HepG2 (cell line): Measurements from ENCODE around the gene SLC7A4. TPM values are rescaled to one million over a fixed set of nuclear protein-coding genes. Genes with fewer than 3 reads are reported as not detected.
A peak's percentile ranks its signal among the peaks of the same experiment; 100 is the strongest.

ENCODE experiments used
- AKAP8 ChIP-seq: sonication (generic); formaldehyde crosslinking; IDR thresholded peaks from 2 replicates; pipeline ENCODE4 v1.5.1; 2020; ENCODE audit warnings: mild to moderate bottlenecking, missing genetic modification reagents
- BORCS8-MEF2B ChIP-seq: sonication (generic); formaldehyde crosslinking; IDR thresholded peaks from 2 replicates; pipeline ENCODE4 v1.8.0; 2022; ENCODE audit warnings: mild to moderate bottlenecking, missing genetic modification reagents
- ELF3 ChIP-seq: IDR thresholded peaks from 2 replicates; pipeline ENCODE4 v1.6.1; 2016; ENCODE audit warnings: missing genetic modification reagents, missing compliant biosample characterization
- GLI4 ChIP-seq: sonication (generic); formaldehyde crosslinking; IDR thresholded peaks from 2 replicates; pipeline ENCODE4 v1.5.1; 2020; ENCODE audit warnings: missing genetic modification reagents, mild to moderate bottlenecking, moderate library complexity, borderline replicate concordance
- HDAC2 ChIP-seq: sonication (generic); formaldehyde crosslinking; IDR thresholded peaks from 2 replicates; pipeline ENCODE4 v1.4.0; 2020; ENCODE audit warnings: missing genetic modification reagents
- POLR2AphosphoS5 ChIP-seq: IDR thresholded peaks from 2 replicates; pipeline ENCODE4 v1.6.1; 2012; ENCODE audit warnings: low read depth, low read length
- REST ChIP-seq, 2 experiments: IDR thresholded peaks; 2 replicates each; pipeline ENCODE4 v1.6.1; 2011 to 2012; ENCODE audit warnings: low read length in 2 of 2, borderline replicate concordance in 1 of 2, low read depth in 1 of 2, mild to moderate bottlenecking in 1 of 2, moderate library complexity in 1 of 2
- RFXAP ChIP-seq: sonication (generic); formaldehyde crosslinking; IDR thresholded peaks from 2 replicates; pipeline ENCODE4 v1.4.0; 2020; ENCODE audit warnings: missing genetic modification reagents, borderline replicate concordance
- SMYD3 ChIP-seq: sonication (generic); formaldehyde crosslinking; IDR thresholded peaks from 2 replicates; pipeline ENCODE4 v1.8.1; 2023; ENCODE audit warnings: mild to moderate bottlenecking, missing genetic modification reagents
- ZBTB3 ChIP-seq: sonication (generic); formaldehyde crosslinking; IDR thresholded peaks from 2 replicates; pipeline ENCODE4 v1.4.0; 2020; ENCODE audit warnings: low read depth, mild to moderate bottlenecking, moderate library complexity, missing genetic modification reagents, borderline replicate concordance
- ZBTB7B ChIP-seq: sonication (generic); formaldehyde crosslinking; IDR thresholded peaks from 2 replicates; pipeline ENCODE4 v1.4.0; 2020; ENCODE audit warnings: missing genetic modification reagents
- ZNF136 ChIP-seq: sonication (generic); formaldehyde crosslinking; IDR thresholded peaks from 2 replicates; pipeline ENCODE4 v1.8.1; 2022; ENCODE audit warnings: low read depth, mild to moderate bottlenecking, moderate library complexity, missing genetic modification reagents
- ZNF616 ChIP-seq: sonication (generic); formaldehyde crosslinking; IDR thresholded peaks from 2 replicates; pipeline ENCODE4 v1.5.0; 2020; ENCODE audit warnings: low read depth, mild to moderate bottlenecking, missing genetic modification reagents
- ZNF629 ChIP-seq: sonication (generic); formaldehyde crosslinking; conservative IDR thresholded peaks from 2 replicates; pipeline ENCODE4 v1.5.0; 2020; ENCODE audit warnings: missing genetic modification reagents
- ZNF720 ChIP-seq: sonication (generic); formaldehyde crosslinking; IDR thresholded peaks from 2 replicates; pipeline ENCODE4 v1.4.0; 2020; ENCODE audit warnings: missing genetic modification reagents
- ZNF850 ChIP-seq: sonication (generic); formaldehyde crosslinking; conservative IDR thresholded peaks from 2 replicates; pipeline ENCODE4 v1.9.0; 2021; ENCODE audit warnings: mild to moderate bottlenecking, missing genetic modification reagents
- ZSCAN20 ChIP-seq: sonication (generic); formaldehyde crosslinking; IDR thresholded peaks from 2 replicates; pipeline ENCODE4 v1.4.0; 2020; ENCODE audit warnings: missing genetic modification reagents, mild to moderate bottlenecking, borderline replicate concordance
- ZSCAN30 ChIP-seq: sonication (generic); formaldehyde crosslinking; IDR thresholded peaks from 2 replicates; pipeline ENCODE4 v1.5.0; 2020; ENCODE audit warnings: mild to moderate bottlenecking, missing genetic modification reagents
- polyA plus RNA-seq, 8 experiments: library from polyadenylated mRNA; depleted of rRNA in 3 of 8; stranded (reverse) in 7 of 8; unstranded in 1 of 8; fragments of >200 nt; fragmentation: Illumina TruSeq in 4 of 8; extraction: Trizol in 4 of 8; gene quantifications; 2 replicates each; pipeline versions ENCODE4 v1.2.1 to v1.2.3, GENCODE V29; 2011 to 2016; ENCODE audit warnings: low read depth in 4 of 8, missing spikeins in 1 of 8, mixed read lengths in 1 of 8; ENCODE audit not compliant: insufficient read depth in 1 of 8
- total RNA-seq, 5 experiments: library from RNA; depleted of rRNA; stranded (reverse); fragments of >200 nt; fragmentation: Illumina TruSeq; extraction: Trizol; gene quantifications; 2 replicates each; pipeline ENCODE4 v1.2.3, GENCODE V29; 2016; ENCODE audit warnings: low read depth in 1 of 5
- TF ChIP-seq, protein P1 (sequence below): sonication (generic); formaldehyde crosslinking; IDR thresholded peaks from 2 replicates; pipeline ENCODE4 v1.8.1; 2023; ENCODE audit warnings: mild to moderate bottlenecking, missing genetic modification reagents
- TF ChIP-seq, protein P2 (sequence below): sonication (generic); formaldehyde crosslinking; IDR thresholded peaks from 2 replicates; pipeline ENCODE4 v1.8.0; 2022; ENCODE audit warnings: mild to moderate bottlenecking, missing genetic modification reagents, borderline replicate concordance
- TF ChIP-seq, protein P3 (sequence below): sonication (generic); formaldehyde crosslinking; IDR thresholded peaks from 2 replicates; pipeline ENCODE4 v1.9.0; 2022; ENCODE audit warnings: low read depth, missing genetic modification reagents

Gene SLC7A4
- total and polyA plus RNA-seq, 2 of the 13 experiments (the other 11 are each of a cell fraction or from before 2014, with no cell fraction given): not detected

- TF ChIP-seq, protein P1, sequence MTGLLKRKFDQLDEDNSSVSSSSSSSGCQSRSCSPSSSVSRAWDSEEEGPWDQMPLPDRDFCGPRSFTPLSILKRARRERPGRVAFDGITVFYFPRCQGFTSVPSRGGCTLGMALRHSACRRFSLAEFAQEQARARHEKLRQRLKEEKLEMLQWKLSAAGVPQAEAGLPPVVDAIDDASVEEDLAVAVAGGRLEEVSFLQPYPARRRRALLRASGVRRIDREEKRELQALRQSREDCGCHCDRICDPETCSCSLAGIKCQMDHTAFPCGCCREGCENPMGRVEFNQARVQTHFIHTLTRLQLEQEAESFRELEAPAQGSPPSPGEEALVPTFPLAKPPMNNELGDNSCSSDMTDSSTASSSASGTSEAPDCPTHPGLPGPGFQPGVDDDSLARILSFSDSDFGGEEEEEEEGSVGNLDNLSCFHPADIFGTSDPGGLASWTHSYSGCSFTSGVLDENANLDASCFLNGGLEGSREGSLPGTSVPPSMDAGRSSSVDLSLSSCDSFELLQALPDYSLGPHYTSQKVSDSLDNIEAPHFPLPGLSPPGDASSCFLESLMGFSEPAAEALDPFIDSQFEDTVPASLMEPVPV (CRISPR knock-in tag): no peak; the same call in 1 of the 2 replicates
- 0 out of 2 replicates have a peak, but pooled peaks have one; percentile 24 for TF ChIP-seq ZBTB3 (CRISPR knock-in tag)
- peak; percentile 64; the same call in 1 of the 2 replicates for TF ChIP-seq GLI4 (CRISPR knock-in tag)
- TF ChIP-seq ELF3 (CRISPR knock-in tag): no peak
- no peak for TF ChIP-seq RFXAP (CRISPR knock-in tag)
- TF ChIP-seq ZNF616 (CRISPR knock-in tag): peak; percentile 34
- no peak for TF ChIP-seq ZBTB7B (CRISPR knock-in tag)
- TF ChIP-seq, protein P2, sequence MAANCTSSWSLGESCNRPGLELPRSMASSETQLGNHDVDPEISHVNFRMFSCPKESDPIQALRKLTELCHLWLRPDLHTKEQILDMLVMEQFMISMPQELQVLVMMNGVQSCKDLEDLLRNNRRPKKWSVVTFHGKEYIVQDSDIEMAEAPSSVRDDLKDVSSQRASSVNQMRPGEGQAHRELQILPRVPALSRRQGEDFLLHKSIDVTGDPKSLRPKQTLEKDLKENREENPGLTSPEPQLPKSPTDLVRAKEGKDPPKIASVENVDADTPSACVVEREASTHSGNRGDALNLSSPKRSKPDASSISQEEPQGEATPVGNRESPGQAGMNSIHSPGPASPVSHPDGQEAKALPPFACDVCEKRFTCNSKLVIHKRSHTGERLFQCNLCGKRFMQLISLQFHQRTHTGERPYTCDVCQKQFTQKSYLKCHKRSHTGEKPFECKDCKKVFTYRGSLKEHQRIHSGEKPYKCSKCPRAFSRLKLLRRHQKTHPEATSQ: no peak
- TF ChIP-seq, protein P3, sequence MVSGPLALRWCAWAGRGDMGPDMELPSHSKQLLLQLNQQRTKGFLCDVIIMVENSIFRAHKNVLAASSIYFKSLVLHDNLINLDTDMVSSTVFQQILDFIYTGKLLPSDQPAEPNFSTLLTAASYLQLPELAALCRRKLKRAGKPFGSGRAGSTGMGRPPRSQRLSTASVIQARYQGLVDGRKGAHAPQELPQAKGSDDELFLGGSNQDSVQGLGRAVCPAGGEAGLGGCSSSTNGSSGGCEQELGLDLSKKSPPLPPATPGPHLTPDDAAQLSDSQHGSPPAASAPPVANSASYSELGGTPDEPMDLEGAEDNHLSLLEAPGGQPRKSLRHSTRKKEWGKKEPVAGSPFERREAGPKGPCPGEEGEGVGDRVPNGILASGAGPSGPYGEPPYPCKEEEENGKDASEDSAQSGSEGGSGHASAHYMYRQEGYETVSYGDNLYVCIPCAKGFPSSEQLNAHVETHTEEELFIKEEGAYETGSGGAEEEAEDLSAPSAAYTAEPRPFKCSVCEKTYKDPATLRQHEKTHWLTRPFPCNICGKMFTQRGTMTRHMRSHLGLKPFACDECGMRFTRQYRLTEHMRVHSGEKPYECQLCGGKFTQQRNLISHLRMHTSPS (CRISPR knock-in tag): no peak; the same call in 1 of the 2 replicates
- no peak for TF ChIP-seq ZNF629 (CRISPR knock-in tag)
- TF ChIP-seq ZSCAN20 (CRISPR knock-in tag): no peak
- 0 out of 2 replicates have a peak, but pooled peaks have one; percentile 62 for TF ChIP-seq ZNF850 (CRISPR knock-in tag)
- TF ChIP-seq ZNF720: no peak
- TF ChIP-seq REST (IDR thresholded peaks at IDR 0.05; ENCODE audit: borderline replicate concordance in 1 of 2, low read depth in 1 of 2, low read length in 2 of 2): no peak
- TF ChIP-seq ZNF136 (CRISPR knock-in tag): peak; percentile 13; the same call in 1 of the 2 replicates
- TF ChIP-seq AKAP8 (CRISPR knock-in tag): peak; percentile 43; the same call in 1 of the 2 replicates
- peak; percentile 79 for TF ChIP-seq HDAC2 (CRISPR knock-in tag)
- peak; percentile 93 for TF ChIP-seq ZSCAN30
- peak; percentile 69; the same call in 1 of the 2 replicates for TF ChIP-seq BORCS8-MEF2B (CRISPR knock-in tag)
- TF ChIP-seq POLR2AphosphoS5: peak; percentile 81
- TF ChIP-seq SMYD3 (CRISPR knock-in tag): no peak
These were observed 30.6 kb downstream of the SLC7A4 start, which contains the start of gene THAP7 (continued) for GRCh38 chr22:21001601-21002325.
